H1 (cell line): ENCODE measurements around the gene CHST3. TPM values are rescaled to one million over a fixed set of nuclear protein-coding genes. Genes with fewer than 3 reads are reported as not detected.

Experiments
- BACH1 ChIP-seq: IDR thresholded peaks from 2 replicates; pipeline ENCODE4 v1.6.1; 2012; ENCODE audit warnings: low read length, improper control_type of control experiment
- CREB1 ChIP-seq: IDR thresholded peaks from 2 replicates; pipeline ENCODE4 v1.6.1; 2012; ENCODE audit warnings: inconsistent platforms
- NRF1 ChIP-seq: IDR thresholded peaks from 2 replicates; pipeline ENCODE4 v1.6.1; 2011; ENCODE audit warnings: mild to moderate bottlenecking, low read depth, low read length, improper control_type of control experiment
- SP1 ChIP-seq: IDR thresholded peaks from 2 replicates; pipeline ENCODE4 v1.6.1; 2011; ENCODE audit warnings: low read depth, low read length
- ZNF274 ChIP-seq: IDR thresholded peaks from 2 replicates; pipeline ENCODE4 v1.7.0; 2012; ENCODE audit warnings: low read length, borderline replicate concordance; ENCODE audit errors: extremely low read depth
- polyA plus RNA-seq, 7 experiments: library from polyadenylated mRNA; depleted of rRNA in 3 of 7; stranded (reverse) in 5 of 7; unstranded in 2 of 7; fragments of >200 nt in 5 of 7; fragments of 200-250 nt in 2 of 7; gene quantifications; 1 replicate in 5 of 7; 2 replicates in 1 of 7; 4 replicates in 1 of 7; pipeline versions ENCODE4 v1.2.1 to v1.2.3, GENCODE V29; 2011 to 2013; ENCODE audit warnings: missing spikeins in 2 of 7, mixed read lengths in 2 of 7
- total RNA-seq: library from RNA; stranded (reverse); fragmentation: NEBNext Ultra II Directional; extraction: Animal tissue kit (Norgen Biotek cat#: 25700); gene quantifications from 2 replicates; pipeline ENCODE4 v1.2.1, GENCODE V29; 2021
- TF ChIP-seq, protein P1 (sequence below): IDR thresholded peaks from 2 replicates; pipeline ENCODE4 v1.6.1; 2012; ENCODE audit warnings: inconsistent platforms
- TF ChIP-seq, protein P2 (sequence below), 3 experiments: IDR thresholded peaks; 1 replicate in 2 of 3; 2 replicates in 1 of 3; pipeline versions ENCODE4 v1.5.1 to v1.6.1; 2011; ENCODE audit warnings: low read length in 3 of 3, mild to moderate bottlenecking in 3 of 3, inconsistent platforms in 2 of 3, low read depth in 1 of 3, moderate library complexity in 1 of 3; ENCODE audit not compliant: insufficient read depth in 1 of 3; ENCODE audit errors: control extremely low read depth in 1 of 3
- TF ChIP-seq, protein P3 (sequence below): fragments of 300-600 bp; sonication (generic); IDR thresholded peaks from 2 replicates; pipeline ENCODE4 v1.7.1; 2012; ENCODE audit warnings: low read length, moderate library complexity, mild to moderate bottlenecking, inconsistent platforms; ENCODE audit not compliant: insufficient replicate concordance

The CHST3 gene
- total and polyA plus RNA-seq, 2 of the 8 experiments (the other 6 are each of a cell fraction or from before 2014, with no cell fraction given): 2.0 to 5.8 TPM

DNA sequence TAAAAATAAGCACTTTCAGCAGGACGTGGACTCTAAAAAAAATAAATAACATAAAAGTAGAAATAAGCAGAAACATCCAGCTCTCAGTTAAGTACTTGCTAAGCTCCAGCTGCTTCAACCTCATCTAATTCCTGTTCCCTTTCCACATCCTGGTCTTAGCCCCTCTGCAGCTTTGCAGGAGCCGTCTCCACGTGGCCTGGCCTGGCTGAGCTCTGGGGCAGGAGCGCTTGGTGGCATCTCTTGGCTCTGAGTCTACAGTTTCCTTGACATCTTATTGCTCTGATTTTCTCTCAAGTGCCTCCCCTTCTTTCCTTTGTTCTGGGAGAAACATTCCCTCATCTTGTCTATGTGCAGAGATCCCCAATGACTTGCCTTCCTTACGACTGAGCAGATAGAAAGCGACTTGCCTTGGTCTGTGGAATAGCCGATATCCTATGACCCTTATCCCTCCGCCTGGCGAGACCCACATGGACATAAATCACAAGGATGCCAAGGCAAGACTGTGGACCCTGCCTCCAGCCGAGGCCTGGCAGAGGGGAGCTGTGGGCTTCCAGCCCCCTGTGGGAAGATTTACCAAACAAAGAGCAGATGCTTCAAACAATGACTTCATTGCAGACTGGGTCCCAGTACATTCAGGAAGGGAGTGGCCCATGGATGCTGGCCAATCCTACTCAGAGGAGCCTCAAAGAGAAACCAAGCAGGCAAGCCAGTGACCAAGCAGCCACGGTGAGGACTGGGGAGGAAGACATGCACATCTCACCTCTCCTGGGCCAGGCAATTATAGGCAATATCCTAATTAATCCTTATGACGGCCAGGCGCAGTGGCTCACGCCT lies 62.3 kb downstream of the CHST3 start (continued):
- TF ChIP-seq, protein P1, sequence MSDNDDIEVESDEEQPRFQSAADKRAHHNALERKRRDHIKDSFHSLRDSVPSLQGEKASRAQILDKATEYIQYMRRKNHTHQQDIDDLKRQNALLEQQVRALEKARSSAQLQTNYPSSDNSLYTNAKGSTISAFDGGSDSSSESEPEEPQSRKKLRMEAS: no peak
- TF ChIP-seq ZNF274 (no peak), CREB1 (no peak), SP1 (no peak), NRF1 (no peak), BACH1 (no peak)
- TF ChIP-seq, protein P2, sequence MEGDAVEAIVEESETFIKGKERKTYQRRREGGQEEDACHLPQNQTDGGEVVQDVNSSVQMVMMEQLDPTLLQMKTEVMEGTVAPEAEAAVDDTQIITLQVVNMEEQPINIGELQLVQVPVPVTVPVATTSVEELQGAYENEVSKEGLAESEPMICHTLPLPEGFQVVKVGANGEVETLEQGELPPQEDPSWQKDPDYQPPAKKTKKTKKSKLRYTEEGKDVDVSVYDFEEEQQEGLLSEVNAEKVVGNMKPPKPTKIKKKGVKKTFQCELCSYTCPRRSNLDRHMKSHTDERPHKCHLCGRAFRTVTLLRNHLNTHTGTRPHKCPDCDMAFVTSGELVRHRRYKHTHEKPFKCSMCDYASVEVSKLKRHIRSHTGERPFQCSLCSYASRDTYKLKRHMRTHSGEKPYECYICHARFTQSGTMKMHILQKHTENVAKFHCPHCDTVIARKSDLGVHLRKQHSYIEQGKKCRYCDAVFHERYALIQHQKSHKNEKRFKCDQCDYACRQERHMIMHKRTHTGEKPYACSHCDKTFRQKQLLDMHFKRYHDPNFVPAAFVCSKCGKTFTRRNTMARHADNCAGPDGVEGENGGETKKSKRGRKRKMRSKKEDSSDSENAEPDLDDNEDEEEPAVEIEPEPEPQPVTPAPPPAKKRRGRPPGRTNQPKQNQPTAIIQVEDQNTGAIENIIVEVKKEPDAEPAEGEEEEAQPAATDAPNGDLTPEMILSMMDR (IDR thresholded peaks at IDR 0.05; ENCODE audit: control extremely low read depth in 1 of 3, insufficient read depth in 1 of 3, low read depth in 1 of 3, low read length in 3 of 3): no peak
- TF ChIP-seq, protein P3, sequence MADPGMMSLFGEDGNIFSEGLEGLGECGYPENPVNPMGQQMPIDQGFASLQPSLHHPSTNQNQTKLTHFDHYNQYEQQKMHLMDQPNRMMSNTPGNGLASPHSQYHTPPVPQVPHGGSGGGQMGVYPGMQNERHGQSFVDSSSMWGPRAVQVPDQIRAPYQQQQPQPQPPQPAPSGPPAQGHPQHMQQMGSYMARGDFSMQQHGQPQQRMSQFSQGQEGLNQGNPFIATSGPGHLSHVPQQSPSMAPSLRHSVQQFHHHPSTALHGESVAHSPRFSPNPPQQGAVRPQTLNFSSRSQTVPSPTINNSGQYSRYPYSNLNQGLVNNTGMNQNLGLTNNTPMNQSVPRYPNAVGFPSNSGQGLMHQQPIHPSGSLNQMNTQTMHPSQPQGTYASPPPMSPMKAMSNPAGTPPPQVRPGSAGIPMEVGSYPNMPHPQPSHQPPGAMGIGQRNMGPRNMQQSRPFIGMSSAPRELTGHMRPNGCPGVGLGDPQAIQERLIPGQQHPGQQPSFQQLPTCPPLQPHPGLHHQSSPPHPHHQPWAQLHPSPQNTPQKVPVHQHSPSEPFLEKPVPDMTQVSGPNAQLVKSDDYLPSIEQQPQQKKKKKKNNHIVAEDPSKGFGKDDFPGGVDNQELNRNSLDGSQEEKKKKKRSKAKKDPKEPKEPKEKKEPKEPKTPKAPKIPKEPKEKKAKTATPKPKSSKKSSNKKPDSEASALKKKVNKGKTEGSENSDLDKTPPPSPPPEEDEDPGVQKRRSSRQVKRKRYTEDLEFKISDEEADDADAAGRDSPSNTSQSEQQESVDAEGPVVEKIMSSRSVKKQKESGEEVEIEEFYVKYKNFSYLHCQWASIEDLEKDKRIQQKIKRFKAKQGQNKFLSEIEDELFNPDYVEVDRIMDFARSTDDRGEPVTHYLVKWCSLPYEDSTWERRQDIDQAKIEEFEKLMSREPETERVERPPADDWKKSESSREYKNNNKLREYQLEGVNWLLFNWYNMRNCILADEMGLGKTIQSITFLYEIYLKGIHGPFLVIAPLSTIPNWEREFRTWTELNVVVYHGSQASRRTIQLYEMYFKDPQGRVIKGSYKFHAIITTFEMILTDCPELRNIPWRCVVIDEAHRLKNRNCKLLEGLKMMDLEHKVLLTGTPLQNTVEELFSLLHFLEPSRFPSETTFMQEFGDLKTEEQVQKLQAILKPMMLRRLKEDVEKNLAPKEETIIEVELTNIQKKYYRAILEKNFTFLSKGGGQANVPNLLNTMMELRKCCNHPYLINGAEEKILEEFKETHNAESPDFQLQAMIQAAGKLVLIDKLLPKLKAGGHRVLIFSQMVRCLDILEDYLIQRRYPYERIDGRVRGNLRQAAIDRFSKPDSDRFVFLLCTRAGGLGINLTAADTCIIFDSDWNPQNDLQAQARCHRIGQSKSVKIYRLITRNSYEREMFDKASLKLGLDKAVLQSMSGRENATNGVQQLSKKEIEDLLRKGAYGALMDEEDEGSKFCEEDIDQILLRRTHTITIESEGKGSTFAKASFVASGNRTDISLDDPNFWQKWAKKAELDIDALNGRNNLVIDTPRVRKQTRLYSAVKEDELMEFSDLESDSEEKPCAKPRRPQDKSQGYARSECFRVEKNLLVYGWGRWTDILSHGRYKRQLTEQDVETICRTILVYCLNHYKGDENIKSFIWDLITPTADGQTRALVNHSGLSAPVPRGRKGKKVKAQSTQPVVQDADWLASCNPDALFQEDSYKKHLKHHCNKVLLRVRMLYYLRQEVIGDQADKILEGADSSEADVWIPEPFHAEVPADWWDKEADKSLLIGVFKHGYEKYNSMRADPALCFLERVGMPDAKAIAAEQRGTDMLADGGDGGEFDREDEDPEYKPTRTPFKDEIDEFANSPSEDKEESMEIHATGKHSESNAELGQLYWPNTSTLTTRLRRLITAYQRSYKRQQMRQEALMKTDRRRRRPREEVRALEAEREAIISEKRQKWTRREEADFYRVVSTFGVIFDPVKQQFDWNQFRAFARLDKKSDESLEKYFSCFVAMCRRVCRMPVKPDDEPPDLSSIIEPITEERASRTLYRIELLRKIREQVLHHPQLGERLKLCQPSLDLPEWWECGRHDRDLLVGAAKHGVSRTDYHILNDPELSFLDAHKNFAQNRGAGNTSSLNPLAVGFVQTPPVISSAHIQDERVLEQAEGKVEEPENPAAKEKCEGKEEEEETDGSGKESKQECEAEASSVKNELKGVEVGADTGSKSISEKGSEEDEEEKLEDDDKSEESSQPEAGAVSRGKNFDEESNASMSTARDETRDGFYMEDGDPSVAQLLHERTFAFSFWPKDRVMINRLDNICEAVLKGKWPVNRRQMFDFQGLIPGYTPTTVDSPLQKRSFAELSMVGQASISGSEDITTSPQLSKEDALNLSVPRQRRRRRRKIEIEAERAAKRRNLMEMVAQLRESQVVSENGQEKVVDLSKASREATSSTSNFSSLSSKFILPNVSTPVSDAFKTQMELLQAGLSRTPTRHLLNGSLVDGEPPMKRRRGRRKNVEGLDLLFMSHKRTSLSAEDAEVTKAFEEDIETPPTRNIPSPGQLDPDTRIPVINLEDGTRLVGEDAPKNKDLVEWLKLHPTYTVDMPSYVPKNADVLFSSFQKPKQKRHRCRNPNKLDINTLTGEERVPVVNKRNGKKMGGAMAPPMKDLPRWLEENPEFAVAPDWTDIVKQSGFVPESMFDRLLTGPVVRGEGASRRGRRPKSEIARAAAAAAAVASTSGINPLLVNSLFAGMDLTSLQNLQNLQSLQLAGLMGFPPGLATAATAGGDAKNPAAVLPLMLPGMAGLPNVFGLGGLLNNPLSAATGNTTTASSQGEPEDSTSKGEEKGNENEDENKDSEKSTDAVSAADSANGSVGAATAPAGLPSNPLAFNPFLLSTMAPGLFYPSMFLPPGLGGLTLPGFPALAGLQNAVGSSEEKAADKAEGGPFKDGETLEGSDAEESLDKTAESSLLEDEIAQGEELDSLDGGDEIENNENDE: no peak
